ENCODE results near the gene NTNG2. TPM values are rescaled to one million over a fixed set of nuclear protein-coding genes. Genes with fewer than 3 reads are reported as not detected.

The NTNG2 gene
- total and polyA plus RNA-seq, 12 donors: 0.37 to 21.6 (median 4.7) TPM

DNA sequence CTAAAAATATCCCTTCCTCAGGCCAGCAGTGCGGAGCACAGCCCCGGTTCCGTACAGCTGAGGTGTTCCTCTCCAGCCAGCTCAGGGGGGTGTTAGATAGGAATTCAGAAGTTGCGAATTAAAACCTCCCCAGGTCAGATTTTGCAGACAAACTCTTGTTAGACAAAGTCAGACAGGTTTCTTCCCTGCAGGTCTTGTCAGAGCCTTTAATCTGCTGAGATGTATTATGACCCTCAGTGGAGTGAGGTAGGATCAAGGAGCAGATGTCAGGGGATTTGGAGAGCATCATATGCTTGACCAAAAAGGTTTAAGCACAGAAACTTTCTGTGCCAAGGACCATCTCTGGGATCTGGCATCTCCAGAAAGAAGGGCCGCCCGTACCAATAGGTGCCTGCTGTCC lies 60.1 kb downstream of the NTNG2 start:
- intact Hi-C loops (cut with DNase I): no loop called here
- 81 to 90% (median 83%) methylated on average over 6 of the region's 6 CpGs for WGBS, 4 donors

DNA sequence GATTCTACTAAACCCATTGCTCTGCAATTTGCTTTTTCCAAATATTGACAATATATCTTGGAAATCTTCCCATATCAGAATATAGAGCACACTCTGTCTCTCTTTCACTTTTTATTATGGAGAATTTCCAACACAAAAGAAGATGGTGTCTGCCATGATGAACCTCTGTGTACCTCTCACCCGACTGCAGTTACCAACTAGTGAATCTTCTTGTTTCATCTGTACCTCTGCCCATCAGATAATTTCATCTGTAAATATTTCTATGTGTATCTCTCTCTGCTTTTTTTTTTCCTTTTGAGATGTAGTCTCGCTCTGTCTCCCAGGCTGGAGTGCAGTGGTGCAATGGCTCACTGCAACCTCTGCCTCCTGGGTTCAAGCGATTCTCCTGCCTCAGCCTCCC lies 62.8 kb downstream of the NTNG2 start:
- Histone ChIP-seq H3K9me3 (replicated peaks in 1 of 3) (no peaks in the 10 kb centered on the region), H3K27ac (no peak overlapping the region), H3K36me3 (replicated peaks in 1 of 2) (no peaks in the 10 kb centered on the region), H3K27me3 (no peaks in the 10 kb centered on the region), H3K4me1 (replicated peaks in 1 of 2) (peaks cover 3 to 5% of the 10 kb centered on the region in 2 donors), H3K4me3 (no peak overlapping the region)
- whole genome bisulfite sequencing, 4 donors: 84 to 96% (median 87%) methylated on average over 3 of the region's 3 CpGs
- intact Hi-C loops (cut with DNase I): no loop called here
- DNase-seq: no peak
- TF ChIP-seq, protein P1, sequence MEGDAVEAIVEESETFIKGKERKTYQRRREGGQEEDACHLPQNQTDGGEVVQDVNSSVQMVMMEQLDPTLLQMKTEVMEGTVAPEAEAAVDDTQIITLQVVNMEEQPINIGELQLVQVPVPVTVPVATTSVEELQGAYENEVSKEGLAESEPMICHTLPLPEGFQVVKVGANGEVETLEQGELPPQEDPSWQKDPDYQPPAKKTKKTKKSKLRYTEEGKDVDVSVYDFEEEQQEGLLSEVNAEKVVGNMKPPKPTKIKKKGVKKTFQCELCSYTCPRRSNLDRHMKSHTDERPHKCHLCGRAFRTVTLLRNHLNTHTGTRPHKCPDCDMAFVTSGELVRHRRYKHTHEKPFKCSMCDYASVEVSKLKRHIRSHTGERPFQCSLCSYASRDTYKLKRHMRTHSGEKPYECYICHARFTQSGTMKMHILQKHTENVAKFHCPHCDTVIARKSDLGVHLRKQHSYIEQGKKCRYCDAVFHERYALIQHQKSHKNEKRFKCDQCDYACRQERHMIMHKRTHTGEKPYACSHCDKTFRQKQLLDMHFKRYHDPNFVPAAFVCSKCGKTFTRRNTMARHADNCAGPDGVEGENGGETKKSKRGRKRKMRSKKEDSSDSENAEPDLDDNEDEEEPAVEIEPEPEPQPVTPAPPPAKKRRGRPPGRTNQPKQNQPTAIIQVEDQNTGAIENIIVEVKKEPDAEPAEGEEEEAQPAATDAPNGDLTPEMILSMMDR (IDR thresholded peaks at IDR 0.05): no peak
- no peak for TF ChIP-seq POLR2A (IDR thresholded peaks at IDR 0.05)

More for the DNA sequence above, 60.1 kb downstream of the NTNG2 start:
- DNase-seq: no peak
- Histone ChIP-seq H3K4me3 (no peak overlapping the region), H3K36me3 (replicated peaks in 1 of 2) (no peaks in the 10 kb centered on the region), H3K9me3 (replicated peaks in 1 of 3) (no peaks in the 10 kb centered on the region), H3K27me3 (no peaks in the 10 kb centered on the region), H3K4me1 (replicated peaks in 1 of 2) (peaks cover 3 to 5% of the 10 kb centered on the region in 2 donors), H3K27ac (no peak overlapping the region)
- no peak for TF ChIP-seq POLR2A (IDR thresholded peaks at IDR 0.05)

DNA sequence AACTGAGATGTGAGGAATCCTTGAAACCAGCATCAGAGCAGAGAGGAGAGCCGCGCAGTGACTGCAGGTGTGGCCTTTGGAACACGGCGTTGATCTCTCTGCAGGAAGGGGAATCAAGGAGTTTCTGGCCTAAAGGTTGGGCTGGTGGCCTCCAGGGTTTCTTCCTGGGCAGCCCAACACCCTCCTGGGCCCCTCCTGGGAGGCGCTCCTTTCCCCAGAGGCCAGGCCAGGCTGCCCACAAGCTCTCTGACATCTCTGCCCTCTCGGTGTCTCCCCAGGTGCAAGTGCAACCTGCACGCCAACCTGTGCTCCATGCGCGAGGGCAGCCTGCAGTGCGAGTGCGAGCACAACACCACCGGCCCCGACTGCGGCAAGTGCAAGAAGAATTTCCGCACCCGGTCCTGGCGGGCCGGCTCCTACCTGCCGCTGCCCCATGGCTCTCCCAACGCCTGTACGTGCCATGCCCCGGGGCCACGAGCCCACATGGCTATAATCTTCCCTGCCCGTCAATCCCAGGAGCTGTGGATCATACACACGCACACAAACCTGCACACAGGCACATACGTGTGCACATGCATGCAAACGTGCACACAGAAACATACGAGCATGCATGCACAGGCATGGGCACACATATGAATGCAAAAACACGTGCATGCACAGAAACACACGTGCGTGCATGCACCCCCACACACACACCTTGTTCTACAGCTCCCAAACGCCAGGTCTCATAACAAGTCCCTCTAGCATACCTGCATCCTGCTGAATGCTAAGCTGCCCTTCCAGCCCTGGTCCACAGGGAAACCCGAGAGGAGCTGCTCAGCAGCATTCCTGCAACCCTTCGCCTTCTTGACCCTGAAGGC lies 64.9 kb downstream of the NTNG2 start:
- Histone ChIP-seq H3K4me1 (replicated peaks in 1 of 2) (no peaks in the 10 kb centered on the region), H3K27me3 (peaks cover 6% of the 10 kb centered on the region), H3K36me3 (replicated peaks in 1 of 2) (no peaks in the 10 kb centered on the region), H3K27ac (no peak overlapping the region), H3K4me3 (no peak overlapping the region), H3K9me3 (replicated peaks in 1 of 3) (no peaks in the 10 kb centered on the region)
- TF ChIP-seq POLR2A (IDR thresholded peaks at IDR 0.05): no peak
- TF ChIP-seq, protein P1 (IDR thresholded peaks at IDR 0.05): no peak
- DNase-seq: no peak
- WGBS, 4 donors: 85 to 92% (median 88%) methylated on average over 18 to 34 of the region's 34 CpGs
- intact Hi-C loops (cut with DNase I): no loop called here

DNA sequence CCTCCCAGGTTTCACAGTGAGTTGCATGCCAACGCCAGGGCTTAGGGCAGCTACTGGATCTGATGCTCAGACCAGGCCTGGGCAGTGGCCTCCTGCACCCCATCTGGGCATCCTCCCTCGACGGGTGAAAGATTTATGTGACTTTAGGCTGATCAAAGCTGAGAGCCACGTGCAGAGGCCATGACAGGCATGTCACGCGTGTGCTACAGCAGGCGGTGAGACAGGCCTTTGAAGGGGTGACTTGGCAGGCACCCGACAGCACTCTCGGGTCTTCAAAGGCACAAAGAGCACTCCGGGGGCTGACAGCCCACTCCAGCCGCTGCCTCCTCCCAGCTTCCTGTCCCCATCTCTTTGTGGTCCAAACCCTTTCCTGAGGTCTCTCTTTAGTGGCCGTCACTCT lies 66.2 kb downstream of the NTNG2 start:
- no peaks in the 10 kb centered on the region for H3K9me3 ChIP-seq (replicated peaks in 1 of 3)
- WGBS, 4 donors: 66 to 85% (median 78%) methylated on average over 7 to 12 of the region's 12 CpGs
- DNase-seq: no peak
- intact Hi-C loops (cut with DNase I): no loop called here
- no peak overlapping the region for H3K27ac ChIP-seq
- no peaks in the 10 kb centered on the region for H3K4me1 ChIP-seq (replicated peaks in 1 of 2)
- no peaks in the 10 kb centered on the region for H3K36me3 ChIP-seq (replicated peaks in 1 of 2)
- H3K4me3 ChIP-seq: no peak overlapping the region
- no peak for TF ChIP-seq POLR2A (IDR thresholded peaks at IDR 0.05)
- TF ChIP-seq, protein P1 (IDR thresholded peaks at IDR 0.05): no peak
- peaks cover 6% of the 10 kb centered on the region for H3K27me3 ChIP-seq

DNA sequence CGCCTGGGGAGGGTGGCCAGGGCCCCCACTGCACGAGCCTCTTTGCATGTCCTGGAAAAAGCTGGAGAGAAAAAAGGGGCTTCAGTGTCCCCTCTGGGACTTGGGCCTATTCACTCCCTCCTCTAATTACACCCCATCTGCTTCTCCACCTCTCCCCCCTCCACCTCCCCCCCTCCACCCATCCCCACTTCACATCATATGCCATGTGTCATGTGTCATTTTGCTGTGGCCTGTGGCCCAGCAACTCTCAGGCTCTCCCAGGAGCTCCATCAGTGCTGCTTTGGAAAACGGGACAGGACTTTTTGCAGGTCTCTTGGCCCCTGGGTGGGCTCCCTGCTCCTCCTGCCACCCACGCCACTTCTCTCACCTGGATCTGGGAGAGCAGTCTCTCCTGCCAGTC lies 68.7 kb downstream of the NTNG2 start:
- peaks cover 6% of the 10 kb centered on the region for H3K27me3 ChIP-seq
- TF ChIP-seq POLR2A (IDR thresholded peaks at IDR 0.05): no peak
- TF ChIP-seq, protein P1 (IDR thresholded peaks at IDR 0.05): no peak
- 81 to 89% (median 86%) methylated on average over 3 to 4 of the region's 4 CpGs for WGBS, 4 donors

More for the DNA sequence above, 68.7 kb downstream of the NTNG2 start:
- H3K4me1 ChIP-seq (replicated peaks in 1 of 2): no peaks in the 10 kb centered on the region
- H3K4me3 ChIP-seq: no peak overlapping the region
- intact Hi-C loops (cut with DNase I): no loop called here
- no peak overlapping the region for H3K27ac ChIP-seq
- no peaks in the 10 kb centered on the region for H3K36me3 ChIP-seq (replicated peaks in 1 of 2)
- no peak for DNase-seq
- H3K9me3 ChIP-seq (replicated peaks in 1 of 3): no peaks in the 10 kb centered on the region

Data from adrenal gland (tissue), 12 donors.